NCI-H748 treated with DMSO at 0.1 percent for 48 hours (cell line): ENCODE measurements around the gene RIC8B.

Experiments used
- DNase-seq: peaks from one replicate; lab custom pipeline; 2025; lab: John Stamatoyannopoulos, UW

The RIC8B gene

GRCh38 chr12:106758349-106759110 lies 16.0 kb upstream of the RIC8B start:
- DNase-seq = no peak

GRCh38 chr12:106759526-106760183 lies 14.8 kb upstream of the RIC8B start:
- DNase-seq = no peak

GRCh38 chr12:106760184-106760531 lies 14.3 kb upstream of the RIC8B start:
- no peak for DNase-seq

- DNase-seq = no peak
These were observed 10.3 kb upstream of the RIC8B start for GRCh38 chr12:106764220-106764619.

GRCh38 chr12:106764738-106765137 lies 9.7 kb upstream of the RIC8B start:
- DNase-seq = no peak

GRCh38 chr12:106766393-106766826 lies 8.1 kb upstream of the RIC8B start:
- DNase-seq = no peak

GRCh38 chr12:106767206-106767605 lies 7.3 kb upstream of the RIC8B start:
- DNase-seq = no peak

GRCh38 chr12:106767954-106768822 lies 6.3 kb upstream of the RIC8B start:
- no peak for DNase-seq

- DNase-seq = no peak
These were observed 5.4 kb upstream of the RIC8B start for GRCh38 chr12:106769078-106769477.

- DNase-seq = no peak
These were observed 4.9 kb upstream of the RIC8B start for GRCh38 chr12:106769546-106769945.

- DNase-seq = no peak
These were observed 3.1 kb upstream of the RIC8B start for GRCh38 chr12:106771425-106771824.

- DNase-seq = no peak
These were observed 1.0 kb upstream of the RIC8B start for GRCh38 chr12:106773286-106774004.

- peak; percentile 18 for DNase-seq
These were observed 484 bp downstream of the RIC8B start for GRCh38 chr12:106774808-106775524.

- DNase-seq = no peak
These were observed 2.4 kb downstream of the RIC8B start for GRCh38 chr12:106776897-106777296.

GRCh38 chr12:106780010-106780631 lies 5.6 kb downstream of the RIC8B start:
- DNase-seq = peak; percentile 49

GRCh38 chr12:106782619-106783018 lies 8.1 kb downstream of the RIC8B start:
- DNase-seq = no peak

GRCh38 chr12:106783515-106783914 lies 9.0 kb downstream of the RIC8B start:
- DNase-seq = no peak

- DNase-seq = peak; percentile 66
These were observed 15.5 kb downstream of the RIC8B start for GRCh38 chr12:106790020-106790419.

GRCh38 chr12:106791531-106791930 lies 17.0 kb downstream of the RIC8B start:
- peak; percentile 67 for DNase-seq

- DNase-seq = no peak
These were observed 19.9 kb downstream of the RIC8B start for GRCh38 chr12:106794369-106794768.

GRCh38 chr12:106801167-106801708 lies 26.8 kb downstream of the RIC8B start:
- DNase-seq = no peak
